ENCODE results near the gene TCF7L2.

TCF7L2 gene

GRCh38 chr10:113182154-113182553 is 232.1 kb downstream of the TCF7L2 start:
- Histone ChIP-seq H3K27me3 (no peaks in the 10 kb centered on the region), H3K27ac (0 out of 2 replicates have a peak overlapping the region, but pooled peaks have one; percentile 3), H3K9ac (0 out of 2 replicates have a peak overlapping the region, but pooled peaks have one; percentile 8), H3K36me3 (no peaks in the 10 kb centered on the region), H3K4me3 (no peak overlapping the region), H3K9me3 (no peaks in the 10 kb centered on the region), H4K20me1 (no peaks in the 10 kb centered on the region), H3K4me2 (no peak overlapping the region), H3K4me1 (peaks cover 25% of the 10 kb centered on the region)
- TF ChIP-seq Cebpa-rat (IDR thresholded peaks at IDR 0.05), result no peak

GRCh38 chr10:113183573-113183972 is 233.5 kb downstream of the TCF7L2 start:
- Histone ChIP-seq H3K9me3 (no peaks in the 10 kb centered on the region), H3K9ac (no peak overlapping the region), H3K4me1 (peaks cover 25% of the 10 kb centered on the region), H3K27me3 (no peaks in the 10 kb centered on the region), H3K36me3 (no peaks in the 10 kb centered on the region), H4K20me1 (no peaks in the 10 kb centered on the region), H3K4me3 (no peak overlapping the region), H3K27ac (no peak overlapping the region), H3K4me2 (no peak overlapping the region)
- no peak for TF ChIP-seq Cebpa-rat (IDR thresholded peaks at IDR 0.05)

GRCh38 chr10:113187063-113187777 is 237.2 kb downstream of the TCF7L2 start:
- H4K20me1 ChIP-seq, result no peaks in the 10 kb centered on the region
- TF ChIP-seq Cebpa-rat (IDR thresholded peaks at IDR 0.05), result no peak

GRCh38 chr10:113199459-113199858 is 249.4 kb downstream of the TCF7L2 start:
- no peaks in the 10 kb centered on the region for H3K36me3 ChIP-seq
- H3K9ac ChIP-seq, result no peak overlapping the region
- TF ChIP-seq Cebpa-rat (IDR thresholded peaks at IDR 0.05), result no peak
- no peaks in the 10 kb centered on the region for H4K20me1 ChIP-seq
- H3K4me1 ChIP-seq, result no peaks in the 10 kb centered on the region
- no peak overlapping the region for H3K27ac ChIP-seq
- peaks cover 31% of the 10 kb centered on the region for H3K9me3 ChIP-seq
- H3K4me2 ChIP-seq, result no peak overlapping the region
- no peaks in the 10 kb centered on the region for H3K27me3 ChIP-seq
- no peak overlapping the region for H3K4me3 ChIP-seq

More at GRCh38 chr10:113187063-113187777, 237.2 kb downstream of the TCF7L2 start:
- no peak overlapping the region for H3K27ac ChIP-seq
- no peak overlapping the region for H3K9ac ChIP-seq
- H3K4me3 ChIP-seq, result no peak overlapping the region
- H3K27me3 ChIP-seq, result no peaks in the 10 kb centered on the region
- H3K4me2 ChIP-seq, result no peak overlapping the region
- no peaks in the 10 kb centered on the region for H3K36me3 ChIP-seq
- H3K4me1 ChIP-seq, result no peaks in the 10 kb centered on the region
- H3K9me3 ChIP-seq, result no peaks in the 10 kb centered on the region

GRCh38 chr10:113202011-113202410 is 252.0 kb downstream of the TCF7L2 start:
- Histone ChIP-seq H3K27me3 (no peaks in the 10 kb centered on the region), H4K20me1 (no peaks in the 10 kb centered on the region), H3K36me3 (no peaks in the 10 kb centered on the region), H3K9ac (no peak overlapping the region), H3K27ac (no peak overlapping the region), H3K4me1 (no peaks in the 10 kb centered on the region), H3K4me3 (no peak overlapping the region), H3K4me2 (no peak overlapping the region), H3K9me3 (peaks cover 47% of the 10 kb centered on the region)
- TF ChIP-seq Cebpa-rat (IDR thresholded peaks at IDR 0.05), result no peak

GRCh38 chr10:113207924-113208323 is 257.9 kb downstream of the TCF7L2 start:
- no peak overlapping the region for H3K4me3 ChIP-seq
- peaks cover 37% of the 10 kb centered on the region for H3K9me3 ChIP-seq
- H3K27ac ChIP-seq, result no peak overlapping the region
- no peak overlapping the region for H3K4me2 ChIP-seq
- no peaks in the 10 kb centered on the region for H3K4me1 ChIP-seq
- H4K20me1 ChIP-seq, result no peaks in the 10 kb centered on the region
- H3K27me3 ChIP-seq, result no peaks in the 10 kb centered on the region
- no peaks in the 10 kb centered on the region for H3K36me3 ChIP-seq
- H3K9ac ChIP-seq, result no peak overlapping the region
- no peak for TF ChIP-seq Cebpa-rat (IDR thresholded peaks at IDR 0.05)

GRCh38 chr10:113213035-113213434 is 263.0 kb downstream of the TCF7L2 start:
- H3K36me3 ChIP-seq, result no peaks in the 10 kb centered on the region
- no peaks in the 10 kb centered on the region for H4K20me1 ChIP-seq
- H3K9me3 ChIP-seq, result peaks cover 8% of the 10 kb centered on the region
- H3K9ac ChIP-seq, result no peak overlapping the region
- H3K27me3 ChIP-seq, result no peaks in the 10 kb centered on the region
- no peak for TF ChIP-seq Cebpa-rat (IDR thresholded peaks at IDR 0.05)
- H3K4me2 ChIP-seq, result no peak overlapping the region
- H3K4me3 ChIP-seq, result no peak overlapping the region
- H3K27ac ChIP-seq, result no peak overlapping the region
- H3K4me1 ChIP-seq, result peaks cover 11% of the 10 kb centered on the region

GRCh38 chr10:113214331-113214730 is 264.3 kb downstream of the TCF7L2 start:
- H3K27me3 ChIP-seq, result no peaks in the 10 kb centered on the region
- peaks cover 11% of the 10 kb centered on the region for H3K4me1 ChIP-seq
- H3K36me3 ChIP-seq, result no peaks in the 10 kb centered on the region
- no peak overlapping the region for H3K9ac ChIP-seq
- H3K27ac ChIP-seq, result no peak overlapping the region
- H3K9me3 ChIP-seq, result peaks cover 5% of the 10 kb centered on the region
- TF ChIP-seq Cebpa-rat (IDR thresholded peaks at IDR 0.05), result no peak
- H4K20me1 ChIP-seq, result no peaks in the 10 kb centered on the region
- H3K4me2 ChIP-seq, result no peak overlapping the region
- H3K4me3 ChIP-seq, result no peak overlapping the region

- H3K4me2 ChIP-seq, result 0 out of 2 replicates have a peak overlapping the region, but pooled peaks have one; percentile 18
- H4K20me1 ChIP-seq, result no peaks in the 10 kb centered on the region
- H3K36me3 ChIP-seq, result no peaks in the 10 kb centered on the region
- H3K4me1 ChIP-seq, result peaks cover 26% of the 10 kb centered on the region
- H3K27me3 ChIP-seq, result no peaks in the 10 kb centered on the region
- TF ChIP-seq Cebpa-rat (IDR thresholded peaks at IDR 0.05), result no peak
- H3K9ac ChIP-seq, result no peak overlapping the region
- H3K9me3 ChIP-seq, result peaks cover 13% of the 10 kb centered on the region
- no peak overlapping the region for H3K27ac ChIP-seq
- no peak overlapping the region for H3K4me3 ChIP-seq
Observed at GRCh38 chr10:113216102-113216501, 266.1 kb downstream of the TCF7L2 start.

Data from BLaER1 (cell line).